ENCODE results near the gene SAAL1.

The SAAL1 gene

DNA sequence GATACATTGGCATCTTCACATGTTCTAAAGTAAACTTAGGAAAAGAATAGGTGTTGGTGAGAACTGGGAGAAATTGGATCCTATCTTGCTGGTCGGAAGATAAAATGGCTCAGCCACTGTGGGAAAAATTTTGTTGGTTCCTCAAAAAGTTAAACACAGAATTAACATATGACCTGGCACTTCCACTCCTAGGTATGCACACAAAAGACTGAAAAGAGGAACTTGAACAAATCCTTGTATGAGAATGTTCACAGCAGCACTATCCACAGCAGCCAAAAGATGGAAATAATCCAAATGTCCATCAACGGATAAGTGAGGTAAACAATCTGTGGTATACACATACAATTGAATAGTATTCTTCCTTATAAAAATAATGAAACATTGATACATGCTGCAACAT is 55.0 kb downstream of the SAAL1 start:
- H3K4me3 ChIP-seq (ENCODE audit: low read depth, low read length): no peak overlapping the region
- TF ChIP-seq, protein P1, sequence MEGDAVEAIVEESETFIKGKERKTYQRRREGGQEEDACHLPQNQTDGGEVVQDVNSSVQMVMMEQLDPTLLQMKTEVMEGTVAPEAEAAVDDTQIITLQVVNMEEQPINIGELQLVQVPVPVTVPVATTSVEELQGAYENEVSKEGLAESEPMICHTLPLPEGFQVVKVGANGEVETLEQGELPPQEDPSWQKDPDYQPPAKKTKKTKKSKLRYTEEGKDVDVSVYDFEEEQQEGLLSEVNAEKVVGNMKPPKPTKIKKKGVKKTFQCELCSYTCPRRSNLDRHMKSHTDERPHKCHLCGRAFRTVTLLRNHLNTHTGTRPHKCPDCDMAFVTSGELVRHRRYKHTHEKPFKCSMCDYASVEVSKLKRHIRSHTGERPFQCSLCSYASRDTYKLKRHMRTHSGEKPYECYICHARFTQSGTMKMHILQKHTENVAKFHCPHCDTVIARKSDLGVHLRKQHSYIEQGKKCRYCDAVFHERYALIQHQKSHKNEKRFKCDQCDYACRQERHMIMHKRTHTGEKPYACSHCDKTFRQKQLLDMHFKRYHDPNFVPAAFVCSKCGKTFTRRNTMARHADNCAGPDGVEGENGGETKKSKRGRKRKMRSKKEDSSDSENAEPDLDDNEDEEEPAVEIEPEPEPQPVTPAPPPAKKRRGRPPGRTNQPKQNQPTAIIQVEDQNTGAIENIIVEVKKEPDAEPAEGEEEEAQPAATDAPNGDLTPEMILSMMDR (IDR thresholded peaks at IDR 0.05; ENCODE audit: borderline replicate concordance, insufficient read depth, low read depth, low read length): no peak

DNA sequence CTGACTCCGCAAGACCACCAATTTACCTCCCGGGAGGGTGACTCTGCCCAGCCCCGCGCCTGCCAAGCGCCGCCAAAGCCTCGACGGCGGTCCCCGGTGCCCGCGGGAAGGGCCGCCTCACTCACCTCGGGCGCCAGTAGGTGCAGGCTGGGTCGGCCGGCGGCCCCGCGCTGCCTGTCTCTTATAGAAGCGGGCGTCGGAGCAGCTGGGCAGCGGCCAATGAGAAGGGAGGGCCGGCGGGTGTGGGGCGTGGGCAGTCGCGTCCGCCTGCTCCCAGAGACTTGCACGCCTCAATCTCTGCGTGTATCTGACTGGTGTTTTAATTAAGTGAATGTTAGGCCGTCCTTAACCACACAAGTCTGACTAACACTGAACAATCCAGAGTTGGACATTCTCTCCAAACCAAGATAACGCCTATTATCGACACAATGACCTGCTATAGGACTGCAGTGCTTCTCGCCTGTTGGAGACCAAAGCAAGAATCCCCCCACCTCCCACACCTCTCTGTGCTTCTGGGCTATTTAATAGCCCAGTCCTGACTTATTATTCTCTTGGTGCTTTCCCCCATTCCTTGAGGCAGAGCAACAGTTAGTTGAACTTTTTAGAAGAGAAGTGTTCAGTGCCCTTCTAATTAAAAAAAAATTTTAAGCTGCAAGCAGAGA is 59.6 kb downstream of the SAAL1 start, which contains the start of gene TPH1:
TPH1 (minus strand) TSS at position 154 of the 662 bp plus-strand sequence. CDS start 5,507 bp downstream, outside the sequence.
- no peak within 1 kb of the TSS for H3K4me3 ChIP-seq (ENCODE audit: low read depth, low read length)

DNA sequence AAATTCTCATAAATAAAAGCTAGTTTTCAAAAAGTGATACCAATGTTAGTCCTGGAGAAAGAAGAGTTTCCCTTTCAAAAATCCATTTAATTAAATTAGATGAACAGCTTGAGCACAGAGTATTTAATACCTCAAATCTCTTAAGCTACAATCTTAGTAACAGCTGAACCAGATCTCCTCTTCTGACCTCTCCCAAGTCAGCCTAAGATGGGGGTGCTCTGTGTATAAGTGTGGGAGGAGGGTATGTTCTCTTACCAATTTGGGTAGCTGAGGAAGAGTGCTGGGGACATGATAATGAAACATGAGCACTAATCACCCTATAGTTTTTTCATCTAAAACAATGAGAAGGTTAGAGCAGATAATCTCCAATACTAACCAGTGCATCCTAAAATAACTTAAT is 69.4 kb downstream of the SAAL1 start:
- TF ChIP-seq, protein P1 (IDR thresholded peaks at IDR 0.05; ENCODE audit: borderline replicate concordance, insufficient read depth, low read depth, low read length): no peak
- H3K4me3 ChIP-seq (ENCODE audit: low read depth, low read length): no peak overlapping the region

More for the DNA sequence above, 59.6 kb downstream of the SAAL1 start, which contains the start of gene TPH1:
- TF ChIP-seq, protein P1 (IDR thresholded peaks at IDR 0.05; ENCODE audit: borderline replicate concordance, insufficient read depth, low read depth, low read length): no peak

Measured in GM12875 (cell line).